ENCODE results near the gene SLC20A1.

DNA sequence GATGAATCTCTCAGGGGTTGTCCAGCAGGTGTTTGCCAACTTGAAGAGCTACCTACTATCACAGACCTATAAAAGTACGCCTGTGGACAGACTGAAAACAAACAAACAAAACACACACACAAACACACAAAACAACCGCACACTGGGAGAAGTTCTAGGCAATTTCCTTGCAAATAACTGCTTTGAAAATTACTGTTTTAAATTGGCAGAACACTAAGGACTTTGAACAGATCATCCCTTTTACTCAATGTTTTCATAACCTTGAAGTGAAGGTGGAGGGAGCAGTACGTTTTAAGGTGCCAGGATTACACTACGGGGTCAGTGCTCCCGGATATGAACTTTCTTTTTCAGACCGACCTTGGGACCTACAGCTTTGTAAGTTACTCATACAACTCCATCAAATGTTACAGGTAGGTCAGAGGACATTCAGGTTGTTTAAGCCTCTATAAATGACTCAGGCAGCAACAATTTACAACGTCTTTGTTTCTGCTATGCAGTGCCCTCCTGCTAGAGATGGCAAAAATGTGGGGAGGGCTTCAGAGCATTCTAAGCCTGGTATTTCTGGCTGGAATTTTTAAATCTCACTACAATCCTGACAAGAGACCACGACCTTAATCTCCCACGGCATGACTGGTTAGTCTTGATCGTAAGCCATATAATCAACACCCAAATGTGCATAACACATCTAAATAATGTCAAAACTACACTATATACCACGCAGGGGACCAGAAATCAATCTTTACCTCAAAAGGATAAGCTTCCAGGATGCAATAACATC, 1.4 kb upstream of the SLC20A1 start:
- TF ChIP-seq, protein P1, sequence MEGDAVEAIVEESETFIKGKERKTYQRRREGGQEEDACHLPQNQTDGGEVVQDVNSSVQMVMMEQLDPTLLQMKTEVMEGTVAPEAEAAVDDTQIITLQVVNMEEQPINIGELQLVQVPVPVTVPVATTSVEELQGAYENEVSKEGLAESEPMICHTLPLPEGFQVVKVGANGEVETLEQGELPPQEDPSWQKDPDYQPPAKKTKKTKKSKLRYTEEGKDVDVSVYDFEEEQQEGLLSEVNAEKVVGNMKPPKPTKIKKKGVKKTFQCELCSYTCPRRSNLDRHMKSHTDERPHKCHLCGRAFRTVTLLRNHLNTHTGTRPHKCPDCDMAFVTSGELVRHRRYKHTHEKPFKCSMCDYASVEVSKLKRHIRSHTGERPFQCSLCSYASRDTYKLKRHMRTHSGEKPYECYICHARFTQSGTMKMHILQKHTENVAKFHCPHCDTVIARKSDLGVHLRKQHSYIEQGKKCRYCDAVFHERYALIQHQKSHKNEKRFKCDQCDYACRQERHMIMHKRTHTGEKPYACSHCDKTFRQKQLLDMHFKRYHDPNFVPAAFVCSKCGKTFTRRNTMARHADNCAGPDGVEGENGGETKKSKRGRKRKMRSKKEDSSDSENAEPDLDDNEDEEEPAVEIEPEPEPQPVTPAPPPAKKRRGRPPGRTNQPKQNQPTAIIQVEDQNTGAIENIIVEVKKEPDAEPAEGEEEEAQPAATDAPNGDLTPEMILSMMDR (conservative IDR thresholded peaks at IDR 0.05; ENCODE audit: low read depth, low read length) = no peak
- no peak for TF ChIP-seq CEBPB (IDR thresholded peaks at IDR 0.05; ENCODE audit: low read depth, low read length)
- TF ChIP-seq, protein P2, sequence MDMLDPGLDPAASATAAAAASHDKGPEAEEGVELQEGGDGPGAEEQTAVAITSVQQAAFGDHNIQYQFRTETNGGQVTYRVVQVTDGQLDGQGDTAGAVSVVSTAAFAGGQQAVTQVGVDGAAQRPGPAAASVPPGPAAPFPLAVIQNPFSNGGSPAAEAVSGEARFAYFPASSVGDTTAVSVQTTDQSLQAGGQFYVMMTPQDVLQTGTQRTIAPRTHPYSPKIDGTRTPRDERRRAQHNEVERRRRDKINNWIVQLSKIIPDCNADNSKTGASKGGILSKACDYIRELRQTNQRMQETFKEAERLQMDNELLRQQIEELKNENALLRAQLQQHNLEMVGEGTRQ (IDR thresholded peaks at IDR 0.05; ENCODE audit: low read depth, low read length) = no peak
- TF ChIP-seq POLR2A (IDR thresholded peaks at IDR 0.05; ENCODE audit: low read depth, low read length) = no peak; the same call in 1 of the 2 replicates
- no peak for TF ChIP-seq NFE2L2 (IDR thresholded peaks at IDR 0.05; ENCODE audit: low read depth, low read length)
- TF ChIP-seq RAD21 (IDR thresholded peaks at IDR 0.05; ENCODE audit: low read length) = no peak
- TF ChIP-seq MXI1 (IDR thresholded peaks at IDR 0.05; ENCODE audit: borderline replicate concordance, low read depth, low read length) = no peak
